ENCODE data around the gene ARMC9. TPM values are rescaled to one million over a fixed set of nuclear protein-coding genes. Genes with fewer than 3 reads are reported as not detected.

The ARMC9 gene
- total RNA-seq, 1 experiment from 2014 or later: 42.7 TPM

DNA sequence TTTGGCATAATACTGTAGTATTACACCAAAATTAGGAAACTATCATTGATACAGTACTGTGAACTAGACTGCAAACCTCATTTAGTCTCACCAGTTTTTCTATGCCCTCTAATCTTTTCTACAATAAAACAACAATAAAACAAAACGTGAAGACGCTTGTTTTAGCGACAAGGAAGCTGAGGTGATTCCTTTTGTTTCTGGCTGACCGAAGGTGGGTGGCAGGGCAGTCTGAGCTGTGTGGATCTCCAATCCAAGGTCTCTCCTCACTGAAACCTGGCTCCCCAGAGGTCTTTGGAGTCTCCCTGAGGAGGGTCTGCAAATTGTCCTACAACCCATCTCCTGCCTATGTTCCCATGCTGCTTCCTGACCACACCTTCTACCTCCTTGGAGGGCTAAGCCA, 59.3 kb downstream of the ARMC9 start:
- ChIA-PET POLR2A (no interaction called here), CTCF (no interaction called here)
- DNase-seq (ENCODE audit: low read depth, low spot score) (no peak), ATAC-seq (no peak)
- H3K36me3 ChIP-seq (ENCODE audit: control insufficient read depth, insufficient read depth, low read length): no peaks in the 10 kb centered on the region
- H3K27me3 ChIP-seq (ENCODE audit: control insufficient read depth, insufficient read depth, low read length): no peaks in the 10 kb centered on the region
- intact Hi-C loops (cut with micrococcal nuclease; ENCODE audit: unreplicated experiment): no loop called here
- H3K27ac ChIP-seq (ENCODE audit: low read length): no peak overlapping the region
- H3K9me3 ChIP-seq (ENCODE audit: control insufficient read depth, insufficient read depth, low read depth, low read length): no peaks in the 10 kb centered on the region
- TF ChIP-seq TCF7L2 (IDR thresholded peaks at IDR 0.05; ENCODE audit: low read depth, low read length) (no peak), SIN3A (IDR thresholded peaks at IDR 0.05; ENCODE audit: borderline replicate concordance, insufficient read depth, low read depth, low read length) (no peak), POLR2AphosphoS5 (IDR thresholded peaks at IDR 0.05; ENCODE audit: low read depth, low read length) (no peak)
- TF ChIP-seq, protein P1, sequence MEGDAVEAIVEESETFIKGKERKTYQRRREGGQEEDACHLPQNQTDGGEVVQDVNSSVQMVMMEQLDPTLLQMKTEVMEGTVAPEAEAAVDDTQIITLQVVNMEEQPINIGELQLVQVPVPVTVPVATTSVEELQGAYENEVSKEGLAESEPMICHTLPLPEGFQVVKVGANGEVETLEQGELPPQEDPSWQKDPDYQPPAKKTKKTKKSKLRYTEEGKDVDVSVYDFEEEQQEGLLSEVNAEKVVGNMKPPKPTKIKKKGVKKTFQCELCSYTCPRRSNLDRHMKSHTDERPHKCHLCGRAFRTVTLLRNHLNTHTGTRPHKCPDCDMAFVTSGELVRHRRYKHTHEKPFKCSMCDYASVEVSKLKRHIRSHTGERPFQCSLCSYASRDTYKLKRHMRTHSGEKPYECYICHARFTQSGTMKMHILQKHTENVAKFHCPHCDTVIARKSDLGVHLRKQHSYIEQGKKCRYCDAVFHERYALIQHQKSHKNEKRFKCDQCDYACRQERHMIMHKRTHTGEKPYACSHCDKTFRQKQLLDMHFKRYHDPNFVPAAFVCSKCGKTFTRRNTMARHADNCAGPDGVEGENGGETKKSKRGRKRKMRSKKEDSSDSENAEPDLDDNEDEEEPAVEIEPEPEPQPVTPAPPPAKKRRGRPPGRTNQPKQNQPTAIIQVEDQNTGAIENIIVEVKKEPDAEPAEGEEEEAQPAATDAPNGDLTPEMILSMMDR (IDR thresholded peaks at IDR 0.05): no peak
- TF ChIP-seq, protein P2, sequence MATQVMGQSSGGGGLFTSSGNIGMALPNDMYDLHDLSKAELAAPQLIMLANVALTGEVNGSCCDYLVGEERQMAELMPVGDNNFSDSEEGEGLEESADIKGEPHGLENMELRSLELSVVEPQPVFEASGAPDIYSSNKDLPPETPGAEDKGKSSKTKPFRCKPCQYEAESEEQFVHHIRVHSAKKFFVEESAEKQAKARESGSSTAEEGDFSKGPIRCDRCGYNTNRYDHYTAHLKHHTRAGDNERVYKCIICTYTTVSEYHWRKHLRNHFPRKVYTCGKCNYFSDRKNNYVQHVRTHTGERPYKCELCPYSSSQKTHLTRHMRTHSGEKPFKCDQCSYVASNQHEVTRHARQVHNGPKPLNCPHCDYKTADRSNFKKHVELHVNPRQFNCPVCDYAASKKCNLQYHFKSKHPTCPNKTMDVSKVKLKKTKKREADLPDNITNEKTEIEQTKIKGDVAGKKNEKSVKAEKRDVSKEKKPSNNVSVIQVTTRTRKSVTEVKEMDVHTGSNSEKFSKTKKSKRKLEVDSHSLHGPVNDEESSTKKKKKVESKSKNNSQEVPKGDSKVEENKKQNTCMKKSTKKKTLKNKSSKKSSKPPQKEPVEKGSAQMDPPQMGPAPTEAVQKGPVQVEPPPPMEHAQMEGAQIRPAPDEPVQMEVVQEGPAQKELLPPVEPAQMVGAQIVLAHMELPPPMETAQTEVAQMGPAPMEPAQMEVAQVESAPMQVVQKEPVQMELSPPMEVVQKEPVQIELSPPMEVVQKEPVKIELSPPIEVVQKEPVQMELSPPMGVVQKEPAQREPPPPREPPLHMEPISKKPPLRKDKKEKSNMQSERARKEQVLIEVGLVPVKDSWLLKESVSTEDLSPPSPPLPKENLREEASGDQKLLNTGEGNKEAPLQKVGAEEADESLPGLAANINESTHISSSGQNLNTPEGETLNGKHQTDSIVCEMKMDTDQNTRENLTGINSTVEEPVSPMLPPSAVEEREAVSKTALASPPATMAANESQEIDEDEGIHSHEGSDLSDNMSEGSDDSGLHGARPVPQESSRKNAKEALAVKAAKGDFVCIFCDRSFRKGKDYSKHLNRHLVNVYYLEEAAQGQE (IDR thresholded peaks at IDR 0.05; ENCODE audit: insufficient read depth in 1 of 2, low read depth in 2 of 2, low read length in 1 of 2): no peak
- no TSS peak for BruUV-seq (replicated peaks)
- no peak overlapping the region for H3K4me3 ChIP-seq (ENCODE audit: low read depth in 2 of 2, low read length in 2 of 2)
- H3K4me1 ChIP-seq (ENCODE audit: control insufficient read depth, insufficient read depth, low read length): no peaks in the 10 kb centered on the region
- in situ Hi-C loops (cut with HindIII; ENCODE audit: low pct_unique_long_range_greater_than_20kb, low sequenced_read_pairs): no loop called here

DNA sequence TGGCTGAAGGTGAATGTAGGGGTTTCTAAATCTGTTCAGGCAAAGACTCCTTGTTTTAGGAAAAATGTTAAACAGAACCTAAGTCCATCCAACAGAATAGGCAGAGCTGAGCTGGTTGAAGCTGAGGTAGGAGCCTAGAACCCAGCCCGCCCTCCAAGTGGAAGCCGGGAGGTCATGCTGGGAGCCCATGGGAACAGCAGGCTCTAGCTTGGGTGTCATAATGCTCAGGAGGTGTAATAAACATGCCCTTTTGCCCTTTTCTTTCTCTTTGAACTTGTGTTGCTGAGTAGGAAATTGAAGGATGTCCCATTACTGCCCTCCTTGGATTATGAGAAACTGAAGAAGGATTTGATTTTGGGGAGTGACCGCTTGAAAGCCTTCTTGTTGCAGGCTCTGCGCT, 60.3 kb downstream of the ARMC9 start:
- intact Hi-C loops (cut with micrococcal nuclease; ENCODE audit: unreplicated experiment) (no loop called here), in situ Hi-C loops (cut with HindIII; ENCODE audit: low pct_unique_long_range_greater_than_20kb, low sequenced_read_pairs) (no loop called here)
- no peak for TF ChIP-seq POLR2AphosphoS5 (IDR thresholded peaks at IDR 0.05; ENCODE audit: low read depth, low read length)
- TF ChIP-seq, protein P2 (IDR thresholded peaks at IDR 0.05; ENCODE audit: insufficient read depth in 1 of 2, low read depth in 2 of 2, low read length in 1 of 2): no peak
- TF ChIP-seq SIN3A (IDR thresholded peaks at IDR 0.05; ENCODE audit: borderline replicate concordance, insufficient read depth, low read depth, low read length): no peak
- no peak for TF ChIP-seq TCF7L2 (IDR thresholded peaks at IDR 0.05; ENCODE audit: low read depth, low read length)
- TF ChIP-seq, protein P1 (IDR thresholded peaks at IDR 0.05): no peak
- Histone ChIP-seq H3K4me3 (ENCODE audit: low read depth in 2 of 2, low read length in 2 of 2) (no peak overlapping the region), H3K9me3 (ENCODE audit: control insufficient read depth, insufficient read depth, low read depth, low read length) (no peaks in the 10 kb centered on the region), H3K27me3 (ENCODE audit: control insufficient read depth, insufficient read depth, low read length) (no peaks in the 10 kb centered on the region), H3K27ac (ENCODE audit: low read length) (no peak overlapping the region), H3K36me3 (ENCODE audit: control insufficient read depth, insufficient read depth, low read length) (no peaks in the 10 kb centered on the region), H3K4me1 (ENCODE audit: control insufficient read depth, insufficient read depth, low read length) (no peaks in the 10 kb centered on the region)
- DNase-seq (ENCODE audit: low read depth, low spot score) (no peak), ATAC-seq (no peak)
- BruUV-seq (replicated peaks): no TSS peak
- ChIA-PET POLR2A (no interaction called here), CTCF (no interaction called here)
